Endothelial cell of umbilical vein (primary cell): ENCODE measurements around the gene FCER2. TPM values are rescaled to one million over a fixed set of nuclear protein-coding genes. Genes with fewer than 3 reads are reported as not detected.

Experiments used
- BruUV-seq: library from RNA; stranded (reverse); fragments of 400-500 nt; replicated peaks from 2 replicates; lab custom pipeline; 2021; lab: Mats Ljungman, UMichigan
- CTCF ChIA-PET: fragments of 300-600, 350-600 bp; sonication (Branson Sonifier 250); formaldehyde crosslinking; loops from one replicate; lab custom pipeline; 2021; ENCODE audit warnings: antibody characterized with exemption, inconsistent platforms; lab: Charles Lee
- POLR2A ChIA-PET: fragments of 300-600, 350-600 bp; sonication (Branson Sonifier 250); formaldehyde crosslinking; loops from one replicate; lab custom pipeline; 2021; ENCODE audit warnings: antibody characterized with exemption, inconsistent platforms; lab: Charles Lee
- DNase-seq: peaks from one replicate; pipeline ENCODE4 v3.0.0-alpha.2; 2011; ENCODE audit warnings: low read depth, low spot score
- FAIRE-seq: peaks from 2 replicates; lab custom pipeline; 2011; peaks lifted over from hg19 to GRCh38; lab: Jason Lieb, UNC
- H2AFZ ChIP-seq: 2 replicates; pipeline ENCODE4 v1.6.0; 2012; ENCODE audit warnings: low read depth, low read length, control low read depth, inconsistent platforms
- H3K27ac ChIP-seq: 2 replicates; pipeline ENCODE4 v1.5.1; 2011; ENCODE audit warnings: low read depth, mild to moderate bottlenecking, control low read depth, low read length, moderate library complexity; ENCODE audit not compliant: insufficient read depth
- H3K27me3 ChIP-seq, 2 experiments: 2 replicates each; pipeline versions ENCODE4 v1.6.0 to v1.6.1; 2011; ENCODE audit warnings: low read length in 2 of 2, mixed read lengths in 1 of 2; ENCODE audit not compliant: control insufficient read depth in 2 of 2, insufficient read depth in 2 of 2
- H3K36me3 ChIP-seq, 2 experiments: 2 replicates in 1 of 2; 3 replicates in 1 of 2; pipeline ENCODE4 v1.5.1; 2011; ENCODE audit warnings: low read length in 2 of 2, mild to moderate bottlenecking in 1 of 2, moderate library complexity in 1 of 2; ENCODE audit not compliant: control insufficient read depth in 2 of 2, insufficient read depth in 2 of 2; ENCODE audit errors: extremely low read depth in 1 of 2
- H3K4me1 ChIP-seq: 3 replicates; pipeline ENCODE4 v1.5.1; 2011; ENCODE audit warnings: mild to moderate bottlenecking, low read length; ENCODE audit not compliant: control insufficient read depth, insufficient read depth; ENCODE audit errors: extremely low read depth
- H3K4me2 ChIP-seq: 2 replicates; pipeline ENCODE4 v1.6.1; 2011; ENCODE audit warnings: low read length, control low read depth, mixed read lengths; ENCODE audit not compliant: insufficient read depth
- H3K4me3 ChIP-seq, 3 experiments: fragments of 200-600 bp in 1 of 3; sonication (generic), shearing (Covaris generic) in 1 of 3; replicated peaks in 1 of 3; 2 replicates each; pipeline ENCODE4 v1.5.1; 2011 to 2016; ENCODE audit warnings: control low read depth in 3 of 3, low read length in 3 of 3, mild to moderate bottlenecking in 2 of 3, inconsistent platforms in 1 of 3, low read depth in 1 of 3, moderate library complexity in 1 of 3; ENCODE audit not compliant: insufficient read depth in 1 of 3
- H3K79me2 ChIP-seq: 2 replicates; pipeline ENCODE4 v1.6.0; 2012; ENCODE audit warnings: low read length, inconsistent platforms; ENCODE audit not compliant: control insufficient read depth, insufficient read depth
- H3K9ac ChIP-seq: replicated peaks from 2 replicates; pipeline ENCODE3; 2011; ENCODE audit warnings: low read length, control low read depth; ENCODE audit not compliant: insufficient read depth; ENCODE audit errors: extremely low read depth
- H3K9me1 ChIP-seq: replicated peaks from 3 replicates; pipeline ENCODE4 v1.6.0; 2011; ENCODE audit warnings: mild to moderate bottlenecking, low read length; ENCODE audit not compliant: control insufficient read depth, insufficient read depth; ENCODE audit errors: extremely low read depth
- H3K9me3 ChIP-seq: replicated peaks from 2 replicates; pipeline ENCODE4 v1.5.1; 2012; ENCODE audit warnings: low read length, inconsistent platforms; ENCODE audit not compliant: control insufficient read depth, insufficient read depth
- H4K20me1 ChIP-seq: replicated peaks from 2 replicates; pipeline ENCODE3; 2011; ENCODE audit warnings: mild to moderate bottlenecking, low read length; ENCODE audit not compliant: control insufficient read depth, insufficient read depth; ENCODE audit errors: extremely low read depth
- CTCF ChIP-seq, 2 donors: IDR thresholded peaks; 1 replicate in 1 of 2; 2 replicates in 1 of 2; pipeline ENCODE4 v1.5.1; 2011; ENCODE audit warnings: low read length in 2 of 2, mild to moderate bottlenecking in 2 of 2, moderate library complexity in 2 of 2, control low read depth in 1 of 2, inconsistent platforms in 1 of 2, low read depth in 1 of 2; ENCODE audit not compliant: insufficient read depth in 1 of 2; ENCODE audit errors: extremely low read depth in 1 of 2
- EZH2 ChIP-seq: IDR thresholded peaks from 2 replicates; pipeline ENCODE4 v1.6.1; 2012; ENCODE audit warnings: borderline replicate concordance, low read depth, mild to moderate bottlenecking, moderate library complexity, low read length, inconsistent platforms; ENCODE audit not compliant: severe bottlenecking
- FOS ChIP-seq: IDR thresholded peaks from 2 replicates; pipeline ENCODE4 v1.6.1; 2011; ENCODE audit warnings: mild to moderate bottlenecking, low read length, moderate library complexity, borderline replicate concordance; ENCODE audit not compliant: insufficient read depth
- GATA2 ChIP-seq: IDR thresholded peaks from 2 replicates; pipeline ENCODE4 v1.7.0; 2011; ENCODE audit warnings: low read depth, mild to moderate bottlenecking, moderate library complexity, mixed read lengths, low read length; ENCODE audit not compliant: insufficient read length, insufficient read depth
- JUN ChIP-seq: IDR thresholded peaks from 2 replicates; pipeline ENCODE4 v1.6.1; 2011; ENCODE audit warnings: borderline replicate concordance, low read depth; ENCODE audit not compliant: insufficient read length, insufficient read depth
- MYC ChIP-seq: IDR thresholded peaks from one replicate; pipeline ENCODE4 v1.6.1; 2011; ENCODE audit warnings: mild to moderate bottlenecking, low read depth, low read length
- POLR2A ChIP-seq: IDR thresholded peaks from 2 replicates; pipeline ENCODE4 v1.6.1; 2012; ENCODE audit warnings: low read depth, mild to moderate bottlenecking, control low read depth, low read length
- POLR2AphosphoS5 ChIP-seq: IDR thresholded peaks from 2 replicates; pipeline ENCODE4 v1.6.1; 2012; ENCODE audit warnings: low read depth, mild to moderate bottlenecking, control low read depth, low read length, moderate library complexity; ENCODE audit not compliant: insufficient read depth
- dilution Hi-C: fragments of 300-500 bp; cut with MboI; formaldehyde crosslinking; loops from one replicate; pipeline ENCODE4 v1.15.0; 2019; ENCODE audit warnings: low sequenced_read_pairs; ENCODE audit not compliant: extremely low pct_ligation_motif_present
- intact Hi-C: fragments of 100-400 bp; cut with micrococcal nuclease; formaldehyde crosslinking; loops from one replicate; pipeline ENCODE4 v1.10.0; 2022
- polyA plus RNA-seq, 4 experiments: library from polyadenylated mRNA; depleted of rRNA in 3 of 4; stranded (reverse) in 3 of 4; unstranded in 1 of 4; fragments of >200 nt; gene quantifications; 2 replicates each; pipeline versions ENCODE4 v1.2.1 to v1.2.3, GENCODE V29; 2011 to 2012; ENCODE audit warnings: missing spikeins in 1 of 4
- total RNA-seq: library from RNA; stranded (reverse); gene quantifications from 2 replicates; pipeline ENCODE4 v1.2.3, GENCODE V29; 2021
- TF ChIP-seq, protein P1 (sequence below): IDR thresholded peaks from 2 replicates; pipeline ENCODE4 v1.6.1; 2011; ENCODE audit not compliant: insufficient read depth, insufficient read length

FCER2 gene
- total and polyA plus RNA-seq, 2 donors (not counting 3 experiments of a cell fraction or from before 2014, with no cell fraction given) = not detected

GRCh38 chr19:7687177-7687576 lies 14.8 kb downstream of the FCER2 start:
- dilution Hi-C loops (no loop called here), intact Hi-C loops (no loop called here)
- H4K20me1 ChIP-seq = no peaks in the 10 kb centered on the region
- H3K27me3 ChIP-seq = no peaks in the 10 kb centered on the region
- H3K4me1 ChIP-seq = no peaks in the 10 kb centered on the region
- H3K4me3 ChIP-seq = no peak overlapping the region
- H3K9me1 ChIP-seq = no peaks in the 10 kb centered on the region
- no peak overlapping the region for H3K27ac ChIP-seq
- no peak overlapping the region for H3K4me2 ChIP-seq
- BruUV-seq = no TSS peak
- DNase-seq (no peak), FAIRE-seq (no peak)
- peaks cover 7% of the 10 kb centered on the region for H3K79me2 ChIP-seq
- H3K36me3 ChIP-seq = peaks cover 0 to 3% of the 10 kb centered on the region in 2 experiments
- ChIA-PET POLR2A (no interaction called here), CTCF (no interaction called here)
- no peak for TF ChIP-seq MYC
- no peak for TF ChIP-seq EZH2
- no peak for TF ChIP-seq POLR2A
- TF ChIP-seq JUN = no peak
- TF ChIP-seq FOS = no peak
- TF ChIP-seq GATA2 = no peak
- no peak for TF ChIP-seq POLR2AphosphoS5
- no peak for TF ChIP-seq CTCF (IDR thresholded peaks at IDR 0.05; ENCODE audit: extremely low read depth in 1 of 2, insufficient read depth in 1 of 2, low read depth in 1 of 2, low read length in 2 of 2)
- TF ChIP-seq, protein P1, sequence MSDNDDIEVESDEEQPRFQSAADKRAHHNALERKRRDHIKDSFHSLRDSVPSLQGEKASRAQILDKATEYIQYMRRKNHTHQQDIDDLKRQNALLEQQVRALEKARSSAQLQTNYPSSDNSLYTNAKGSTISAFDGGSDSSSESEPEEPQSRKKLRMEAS = no peak
- no peaks in the 10 kb centered on the region for H3K9me3 ChIP-seq
- H3K9ac ChIP-seq = no peak overlapping the region
- H2AFZ ChIP-seq = no peak overlapping the region
